ENCODE data around the gene CCNE1. TPM values are rescaled to one million over a fixed set of nuclear protein-coding genes. Genes with fewer than 3 reads are reported as not detected.

Gene CCNE1
- total RNA-seq, 1 experiment from 2014 or later: 36.0 TPM

DNA sequence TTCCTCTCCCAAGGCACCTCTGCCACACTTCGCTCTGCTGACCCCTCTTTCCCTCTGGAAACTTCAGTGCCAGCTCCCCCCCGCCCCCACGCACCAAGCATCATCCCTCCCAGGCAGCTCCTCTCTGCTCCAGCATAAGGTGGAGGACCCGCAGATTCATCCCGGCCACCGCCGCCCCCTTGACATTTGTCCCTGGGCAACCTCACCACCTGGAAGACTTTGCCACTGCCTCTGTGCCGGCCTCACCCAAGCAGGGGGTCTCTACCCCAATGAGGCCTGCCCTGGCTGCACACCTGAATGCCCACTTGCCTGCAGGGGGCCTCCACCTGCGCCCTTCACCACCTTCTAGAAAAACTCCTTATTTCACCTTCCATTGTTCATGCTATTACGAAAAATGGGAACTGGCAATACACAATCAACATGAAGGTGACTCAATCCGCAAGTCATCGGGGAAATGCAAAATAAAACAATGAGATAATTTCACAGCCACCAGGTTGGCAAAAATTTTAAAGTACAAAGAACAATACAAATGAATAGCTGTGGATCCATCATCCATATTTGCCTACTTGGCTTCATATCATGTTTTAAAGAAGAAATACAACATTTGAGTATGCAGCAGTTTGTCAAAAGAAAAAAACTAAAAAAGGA, 21.9 kb downstream of the CCNE1 start:
- no peak overlapping the region for H3K27ac Mint-ChIP-seq
- no peaks in the 10 kb centered on the region for H3K9me3 Mint-ChIP-seq
- no peak for ATAC-seq

DNA sequence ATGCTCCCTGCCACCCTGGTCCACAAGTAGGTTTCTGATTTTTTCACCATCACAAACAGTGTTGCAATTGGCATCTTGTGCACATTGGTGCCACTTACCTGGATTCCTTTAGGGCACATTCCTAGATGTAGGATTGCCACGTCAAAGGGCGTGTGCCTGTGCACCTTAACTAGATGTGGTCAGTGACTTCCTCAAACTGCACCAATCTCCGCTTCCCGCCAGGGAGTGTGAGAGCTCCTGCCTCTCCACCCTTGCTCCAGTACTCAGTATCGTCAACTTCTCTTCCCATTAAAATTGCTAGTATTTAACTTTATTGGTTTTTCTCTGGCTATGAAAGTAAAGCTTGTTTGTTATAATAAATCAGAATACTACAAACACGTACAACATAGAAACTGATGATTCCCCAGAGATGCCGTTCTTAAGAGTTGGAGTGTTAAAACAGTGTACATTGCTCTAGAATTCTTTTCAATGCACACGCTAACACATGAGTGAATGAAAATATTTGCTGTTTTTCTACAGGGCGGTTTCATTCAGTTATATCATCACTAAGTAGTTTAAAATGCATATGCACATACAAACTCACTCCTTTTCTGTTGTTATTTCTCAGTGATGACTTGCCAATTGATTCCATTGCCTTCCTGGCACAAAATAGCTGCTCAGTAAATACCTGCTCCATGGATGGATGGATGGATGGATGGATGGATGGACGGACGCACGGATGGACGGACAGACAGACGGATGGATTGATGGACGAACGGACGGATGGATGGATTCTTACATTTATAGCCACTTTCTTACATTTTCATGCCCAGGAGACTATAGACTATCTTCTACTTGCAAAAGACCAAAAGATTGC, 23.4 kb downstream of the CCNE1 start:
- no peak overlapping the region for H3K4me3 Mint-ChIP-seq
- no peak for TF ChIP-seq FOXP1 (CRISPR knock-in tag; IDR thresholded peaks at IDR 0.05; ENCODE audit: borderline replicate concordance)
- no peak for TF ChIP-seq NR3C1 (CRISPR knock-in tag; conservative IDR thresholded peaks at IDR 0.05; ENCODE audit: low read depth)
- TF ChIP-seq TEAD1 (CRISPR knock-in tag; IDR thresholded peaks at IDR 0.05): no peak
- no peak for TF ChIP-seq ZNF317 (CRISPR knock-in tag; IDR thresholded peaks at IDR 0.05; ENCODE audit: borderline replicate concordance, low read depth)
- no peaks in the 10 kb centered on the region for H3K36me3 Mint-ChIP-seq
- no peak for ATAC-seq
- POLR2A ChIA-PET: no interaction called here
- H3K9me3 Mint-ChIP-seq: no peaks in the 10 kb centered on the region
- CTCF ChIA-PET: interaction anchor here (0.7 to 1.5 kb wide), 3 partner anchors 9 to 23 kb away, joined by 3 to 4 read pairs (median 3); no protein-coding TSS in a partner anchor
- peaks cover 7% of the 10 kb centered on the region for H3K4me1 Mint-ChIP-seq
- DNase-seq (ENCODE audit: low spot score): no peak
- H3K27me3 Mint-ChIP-seq (ENCODE audit: low read depth): no peaks in the 10 kb centered on the region; the same call in 1 of the 2 replicates
- H3K27ac Mint-ChIP-seq: no peak overlapping the region

More for the DNA sequence above, 21.9 kb downstream of the CCNE1 start:
- Mint-ChIP-seq H3K36me3 (no peaks in the 10 kb centered on the region), H3K27me3 (ENCODE audit: low read depth) (no peaks in the 10 kb centered on the region; the same call in 1 of the 2 replicates), H3K4me1 (peaks cover 5% of the 10 kb centered on the region; the same call in 1 of the 2 replicates), H3K4me3 (no peak overlapping the region)
- DNase-seq (ENCODE audit: low spot score): no peak
- ChIA-PET POLR2A (no interaction called here), CTCF (interaction anchor here (1.1 to 1.5 kb wide), 2 partner anchors 11 to 25 kb away, joined by 3 to 4 read pairs; no protein-coding TSS in a partner anchor)
- TF ChIP-seq TP53 (CRISPR knock-in tag; IDR thresholded peaks at IDR 0.05) (no peak), NR1H2 (CRISPR knock-in tag; IDR thresholded peaks at IDR 0.05) (no peak)

DNA sequence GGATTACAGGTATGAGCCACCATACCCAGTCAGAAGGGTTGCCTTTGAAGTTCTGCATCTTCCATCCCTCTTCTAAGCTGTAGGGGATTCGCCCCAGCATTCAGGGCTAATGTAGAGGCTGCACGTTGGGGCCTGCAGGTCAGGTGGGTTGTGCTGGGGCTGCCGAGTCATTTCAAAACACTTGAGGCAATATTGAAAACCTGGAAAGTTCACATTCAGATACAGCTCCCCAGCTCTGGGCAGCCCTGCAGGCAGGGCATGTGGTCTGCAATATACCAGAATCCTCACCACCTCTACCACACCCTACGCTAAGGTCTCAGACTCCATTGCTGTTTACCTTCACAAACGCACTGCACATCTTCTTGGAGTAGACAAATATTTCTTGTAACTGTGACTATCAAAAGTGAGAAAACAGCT, 24.6 kb downstream of the CCNE1 start:
- Mint-ChIP-seq H3K4me3 (no peak overlapping the region), H3K36me3 (no peaks in the 10 kb centered on the region), H3K27me3 (ENCODE audit: low read depth) (no peaks in the 10 kb centered on the region; the same call in 1 of the 2 replicates), H3K9me3 (no peaks in the 10 kb centered on the region), H3K4me1 (peaks cover 10% of the 10 kb centered on the region), H3K27ac (no peak overlapping the region)
- DNase-seq (ENCODE audit: low spot score) (no peak), ATAC-seq (no peak)
- POLR2A ChIA-PET: no interaction called here
- CTCF ChIA-PET: no interaction called here
- TF ChIP-seq, protein P1, sequence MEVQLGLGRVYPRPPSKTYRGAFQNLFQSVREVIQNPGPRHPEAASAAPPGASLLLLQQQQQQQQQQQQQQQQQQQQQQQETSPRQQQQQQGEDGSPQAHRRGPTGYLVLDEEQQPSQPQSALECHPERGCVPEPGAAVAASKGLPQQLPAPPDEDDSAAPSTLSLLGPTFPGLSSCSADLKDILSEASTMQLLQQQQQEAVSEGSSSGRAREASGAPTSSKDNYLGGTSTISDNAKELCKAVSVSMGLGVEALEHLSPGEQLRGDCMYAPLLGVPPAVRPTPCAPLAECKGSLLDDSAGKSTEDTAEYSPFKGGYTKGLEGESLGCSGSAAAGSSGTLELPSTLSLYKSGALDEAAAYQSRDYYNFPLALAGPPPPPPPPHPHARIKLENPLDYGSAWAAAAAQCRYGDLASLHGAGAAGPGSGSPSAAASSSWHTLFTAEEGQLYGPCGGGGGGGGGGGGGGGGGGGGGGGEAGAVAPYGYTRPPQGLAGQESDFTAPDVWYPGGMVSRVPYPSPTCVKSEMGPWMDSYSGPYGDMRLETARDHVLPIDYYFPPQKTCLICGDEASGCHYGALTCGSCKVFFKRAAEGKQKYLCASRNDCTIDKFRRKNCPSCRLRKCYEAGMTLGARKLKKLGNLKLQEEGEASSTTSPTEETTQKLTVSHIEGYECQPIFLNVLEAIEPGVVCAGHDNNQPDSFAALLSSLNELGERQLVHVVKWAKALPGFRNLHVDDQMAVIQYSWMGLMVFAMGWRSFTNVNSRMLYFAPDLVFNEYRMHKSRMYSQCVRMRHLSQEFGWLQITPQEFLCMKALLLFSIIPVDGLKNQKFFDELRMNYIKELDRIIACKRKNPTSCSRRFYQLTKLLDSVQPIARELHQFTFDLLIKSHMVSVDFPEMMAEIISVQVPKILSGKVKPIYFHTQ (CRISPR knock-in tag; IDR thresholded peaks at IDR 0.05): no peak
- TF ChIP-seq CTCF (IDR thresholded peaks at IDR 0.05): no peak
- TF ChIP-seq SOX15 (CRISPR knock-in tag; IDR thresholded peaks at IDR 0.05): no peak
- no peak for TF ChIP-seq GRHL2 (CRISPR knock-in tag; IDR thresholded peaks at IDR 0.05; ENCODE audit: insufficient replicate concordance, severe bottlenecking)
- no peak for TF ChIP-seq PREB (CRISPR knock-in tag; IDR thresholded peaks at IDR 0.05; ENCODE audit: borderline replicate concordance)
- TF ChIP-seq NR1H2 (CRISPR knock-in tag; IDR thresholded peaks at IDR 0.05): no peak
- TF ChIP-seq FOXP1 (CRISPR knock-in tag; IDR thresholded peaks at IDR 0.05; ENCODE audit: borderline replicate concordance): no peak
- TF ChIP-seq CREB1 (CRISPR knock-in tag; IDR thresholded peaks at IDR 0.05): no peak
- no peak for TF ChIP-seq ELF4 (CRISPR knock-in tag; IDR thresholded peaks at IDR 0.05; ENCODE audit: low read depth)
- TF ChIP-seq ZNF416 (CRISPR knock-in tag; IDR thresholded peaks at IDR 0.05): no peak
- no peak for TF ChIP-seq GABPB1 (CRISPR knock-in tag; IDR thresholded peaks at IDR 0.05)
- TF ChIP-seq NFE2L1 (CRISPR knock-in tag; IDR thresholded peaks at IDR 0.05): no peak
- no peak for TF ChIP-seq USF1 (CRISPR knock-in tag; IDR thresholded peaks at IDR 0.05)
- no peak for TF ChIP-seq ATF1 (CRISPR knock-in tag; IDR thresholded peaks at IDR 0.05)
- no peak for TF ChIP-seq NFYB (CRISPR knock-in tag; conservative IDR thresholded peaks at IDR 0.05; ENCODE audit: low read depth)
- TF ChIP-seq, protein P2, sequence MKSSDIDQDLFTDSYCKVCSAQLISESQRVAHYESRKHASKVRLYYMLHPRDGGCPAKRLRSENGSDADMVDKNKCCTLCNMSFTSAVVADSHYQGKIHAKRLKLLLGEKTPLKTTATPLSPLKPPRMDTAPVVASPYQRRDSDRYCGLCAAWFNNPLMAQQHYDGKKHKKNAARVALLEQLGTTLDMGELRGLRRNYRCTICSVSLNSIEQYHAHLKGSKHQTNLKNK (CRISPR knock-in tag; IDR thresholded peaks at IDR 0.05): no peak
